Measurements from ENCODE around the gene BMP5. TPM values are rescaled to one million over a fixed set of nuclear protein-coding genes. Genes with fewer than 3 reads are reported as not detected.

BMP5 gene
- polyA plus RNA-seq, 1 experiment, result not detected

- POLR2A ChIA-PET, result no interaction called here
- Histone ChIP-seq H3K27me3 (ENCODE audit: control insufficient read depth, insufficient read depth, low read length) (peaks cover 3% of the 10 kb centered on the region; the same call in 1 of the 2 replicates), H3K4me3 (ENCODE audit: low read depth, low read length) (no peak overlapping the region), H3K36me3 (ENCODE audit: control insufficient read depth, insufficient read depth, low read length) (no peaks in the 10 kb centered on the region)
- CTCF ChIA-PET, result interaction anchor here (0.7 kb wide), 1 partner anchor 12 kb away, joined by 4 read pairs; no protein-coding TSS in a partner anchor
- DNase-seq (ENCODE audit: low read depth), result no peak
- TF ChIP-seq CTCF (IDR thresholded peaks at IDR 0.05; ENCODE audit: insufficient read depth, low read depth, low read length), result no peak
These were observed 38.9 kb downstream of the BMP5 start for GRCh38 chr6:55836481-55836880.

DNA sequence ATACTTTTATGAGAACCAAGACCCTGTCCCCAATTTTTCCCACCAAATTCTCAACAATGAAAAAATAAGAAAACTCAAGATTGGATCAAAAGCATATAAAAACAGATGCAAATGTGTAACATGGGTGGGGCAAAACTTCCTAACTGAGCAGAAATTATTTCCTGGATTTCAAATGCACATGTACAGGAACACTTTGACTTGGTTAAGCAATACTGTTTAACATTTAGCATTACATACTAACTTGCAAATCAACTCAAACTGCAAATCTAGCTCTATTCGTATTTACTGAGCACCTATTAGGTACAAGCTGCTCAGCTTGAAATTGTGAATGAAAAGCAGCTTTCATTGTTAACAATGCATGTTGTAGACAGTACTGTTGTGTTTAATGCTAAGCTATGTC, 40.2 kb downstream of the BMP5 start:
- no peak for DNase-seq (ENCODE audit: low read depth)
- H3K36me3 ChIP-seq (ENCODE audit: control insufficient read depth, insufficient read depth, low read length), result no peaks in the 10 kb centered on the region
- no peak overlapping the region for H3K4me3 ChIP-seq (ENCODE audit: low read depth, low read length)
- ChIA-PET POLR2A (no interaction called here), CTCF (no interaction called here)
- H3K27me3 ChIP-seq (ENCODE audit: control insufficient read depth, insufficient read depth, low read length), result peaks cover 4% of the 10 kb centered on the region
- no peak for TF ChIP-seq CTCF (IDR thresholded peaks at IDR 0.05; ENCODE audit: insufficient read depth, low read depth, low read length)

GRCh38 chr6:55833284-55833683, 42.1 kb downstream of the BMP5 start:
- CTCF ChIA-PET, result no interaction called here
- TF ChIP-seq CTCF (IDR thresholded peaks at IDR 0.05; ENCODE audit: insufficient read depth, low read depth, low read length), result no peak
- no peak overlapping the region for H3K4me3 ChIP-seq (ENCODE audit: low read depth, low read length)
- POLR2A ChIA-PET, result no interaction called here
- H3K36me3 ChIP-seq (ENCODE audit: control insufficient read depth, insufficient read depth, low read length), result no peaks in the 10 kb centered on the region
- peaks cover 5% of the 10 kb centered on the region for H3K27me3 ChIP-seq (ENCODE audit: control insufficient read depth, insufficient read depth, low read length)
- no peak for DNase-seq (ENCODE audit: low read depth)

- Histone ChIP-seq H3K27me3 (ENCODE audit: control insufficient read depth, insufficient read depth, low read length) (peaks cover 4% of the 10 kb centered on the region), H3K36me3 (ENCODE audit: control insufficient read depth, insufficient read depth, low read length) (no peaks in the 10 kb centered on the region), H3K4me3 (ENCODE audit: low read depth, low read length) (no peak overlapping the region)
- ChIA-PET POLR2A (no interaction called here), CTCF (interaction anchor here (1.7 kb wide), 1 partner anchor 13 kb away, joined by 5 read pairs; no protein-coding TSS in a partner anchor)
- no peak for TF ChIP-seq CTCF (IDR thresholded peaks at IDR 0.05; ENCODE audit: insufficient read depth, low read depth, low read length)
- DNase-seq (ENCODE audit: low read depth), result no peak
These were observed 47.4 kb downstream of the BMP5 start for GRCh38 chr6:55827818-55828522.

DNA sequence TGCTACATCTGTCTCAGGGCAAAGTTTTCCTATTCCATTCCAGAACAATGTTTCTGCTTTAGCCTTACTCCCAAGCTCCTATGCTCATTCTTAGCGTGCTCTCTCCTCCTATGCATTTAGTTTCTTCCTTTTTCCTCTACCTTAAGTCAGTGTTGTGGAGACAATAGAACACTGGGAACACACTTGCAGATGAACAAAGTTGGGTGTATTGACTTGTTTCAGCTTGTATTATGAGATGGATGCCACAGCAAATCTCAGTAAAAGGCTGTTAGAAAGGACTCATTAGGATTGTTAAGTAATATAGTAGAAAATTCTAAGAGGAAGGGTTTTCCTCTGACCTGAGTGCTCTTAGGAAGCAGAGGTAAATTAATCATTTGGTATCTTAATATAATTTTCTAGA, 48.4 kb downstream of the BMP5 start:
- CTCF ChIA-PET, result interaction anchor here (1.7 kb wide), 1 partner anchor 14 kb away, joined by 5 read pairs; no protein-coding TSS in a partner anchor
- Histone ChIP-seq H3K36me3 (ENCODE audit: control insufficient read depth, insufficient read depth, low read length) (no peaks in the 10 kb centered on the region), H3K4me3 (ENCODE audit: low read depth, low read length) (no peak overlapping the region), H3K27me3 (ENCODE audit: control insufficient read depth, insufficient read depth, low read length) (peaks cover 2% of the 10 kb centered on the region)
- TF ChIP-seq CTCF (IDR thresholded peaks at IDR 0.05; ENCODE audit: insufficient read depth, low read depth, low read length), result no peak
- POLR2A ChIA-PET, result no interaction called here
- DNase-seq (ENCODE audit: low read depth), result no peak

Measured in BJ (cell line).